ENCODE results near the gene BAD.
"Not testable (repeated sequence)": the region's sequence is repeated elsewhere in the genome, so short reads cannot be mapped to it uniquely, and the experiment has no call there.

The BAD gene

DNA sequence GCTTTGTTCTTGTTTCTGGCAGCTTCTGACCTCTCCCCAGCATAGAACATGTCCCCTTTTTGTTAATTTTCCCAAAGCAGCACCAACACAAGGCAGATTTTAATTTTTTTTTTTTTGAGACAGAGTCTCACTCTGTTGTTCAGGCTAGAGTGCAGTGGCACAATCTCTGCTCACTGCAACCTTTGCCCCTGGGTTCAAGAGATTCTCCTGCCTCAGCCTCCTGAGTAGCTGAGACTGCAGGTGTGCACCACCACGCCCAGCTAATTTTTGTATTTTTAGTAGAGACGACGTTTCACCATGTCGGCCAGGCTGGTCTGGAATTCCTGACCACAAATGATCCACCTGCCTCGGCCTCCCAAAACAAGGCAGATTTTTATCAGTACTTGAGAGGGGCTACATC, 23.3 kb upstream of the BAD start:
- H3K4me3 Mint-ChIP-seq: peak overlapping the region; percentile 61
- not testable (repeated sequence) for H3K27me3 Mint-ChIP-seq; ATAC-seq (replicated peaks; ENCODE audit: extremely low read depth, poor library complexity, severe bottlenecking); H3K27ac Mint-ChIP-seq (ENCODE audit: low read depth); H3K9me3 Mint-ChIP-seq; DNase-seq (ENCODE audit: low spot score in 2 of 2)
- peaks cover 20% of the 10 kb centered on the region for H3K4me1 Mint-ChIP-seq
- peaks cover 27% of the 10 kb centered on the region for H3K36me3 Mint-ChIP-seq (ENCODE audit: insufficient read depth)

DNA sequence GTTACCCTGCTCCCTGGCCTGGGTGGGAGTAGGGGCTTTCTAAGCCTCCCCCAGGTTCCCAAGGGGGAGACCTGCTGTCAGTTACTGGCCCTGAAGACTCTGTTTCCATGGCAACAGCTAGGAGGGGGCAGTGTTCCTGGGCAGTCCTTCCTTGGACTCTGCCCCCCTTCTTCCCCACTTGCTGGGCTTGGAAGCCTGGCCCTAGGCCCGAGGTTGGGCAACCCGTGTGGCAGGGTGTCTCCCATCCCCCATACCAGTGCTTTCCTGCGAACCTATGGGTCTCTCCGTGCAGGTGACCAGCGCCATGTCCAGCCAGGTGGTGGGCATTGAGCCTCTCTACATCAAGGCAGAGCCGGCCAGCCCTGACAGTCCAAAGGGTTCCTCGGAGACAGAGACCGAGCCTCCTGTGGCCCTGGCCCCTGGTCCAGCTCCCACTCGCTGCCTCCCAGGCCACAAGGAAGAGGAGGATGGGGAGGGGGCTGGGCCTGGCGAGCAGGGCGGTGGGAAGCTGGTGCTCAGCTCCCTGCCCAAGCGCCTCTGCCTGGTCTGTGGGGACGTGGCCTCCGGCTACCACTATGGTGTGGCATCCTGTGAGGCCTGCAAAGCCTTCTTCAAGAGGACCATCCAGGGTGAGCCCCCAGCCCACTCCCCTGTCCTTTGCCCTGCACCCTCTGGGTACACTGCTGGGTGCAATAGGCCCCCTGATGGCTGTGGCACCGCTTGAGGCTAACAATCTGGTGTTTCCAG, 22.6 kb upstream of the BAD start:
- Mint-ChIP-seq H3K9me3 (no peaks in the 10 kb centered on the region), H3K4me1 (peaks cover 15% of the 10 kb centered on the region), H3K27me3 (no peaks in the 10 kb centered on the region), H3K36me3 (ENCODE audit: insufficient read depth) (peaks cover 25% of the 10 kb centered on the region), H3K27ac (ENCODE audit: low read depth) (peak overlapping the region; percentile 75), H3K4me3 (peak overlapping the region; percentile 93)
- ATAC-seq (replicated peaks; ENCODE audit: extremely low read depth, poor library complexity, severe bottlenecking): no peak
- DNase-seq (ENCODE audit: low spot score in 2 of 2): no peak

DNA sequence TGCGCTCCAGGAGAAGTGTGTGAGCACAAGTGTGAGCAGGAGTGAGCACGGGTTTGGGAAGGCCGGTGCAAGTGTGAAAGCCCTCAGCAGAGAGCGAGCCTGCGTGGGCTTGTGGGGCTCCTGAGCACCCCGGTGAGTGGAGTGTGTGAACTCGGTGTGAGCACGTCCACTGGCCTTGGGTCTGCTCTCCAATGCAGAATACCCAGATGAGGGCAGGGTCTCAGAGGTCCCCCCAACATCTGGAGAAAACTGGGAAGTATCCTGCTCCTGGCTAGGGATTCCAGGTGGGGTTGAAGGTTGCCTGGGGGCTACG, 22.1 kb upstream of the BAD start:
- H3K4me1 Mint-ChIP-seq: peaks cover 15% of the 10 kb centered on the region
- DNase-seq (ENCODE audit: low spot score in 2 of 2) (no peak), ATAC-seq (replicated peaks; ENCODE audit: extremely low read depth, poor library complexity, severe bottlenecking) (no peak)
- H3K9me3 Mint-ChIP-seq: no peaks in the 10 kb centered on the region
- no peaks in the 10 kb centered on the region for H3K27me3 Mint-ChIP-seq
- peak overlapping the region; percentile 75 for H3K27ac Mint-ChIP-seq (ENCODE audit: low read depth)
- H3K4me3 Mint-ChIP-seq: peak overlapping the region; percentile 93
- H3K36me3 Mint-ChIP-seq (ENCODE audit: insufficient read depth): peaks cover 25% of the 10 kb centered on the region

DNA sequence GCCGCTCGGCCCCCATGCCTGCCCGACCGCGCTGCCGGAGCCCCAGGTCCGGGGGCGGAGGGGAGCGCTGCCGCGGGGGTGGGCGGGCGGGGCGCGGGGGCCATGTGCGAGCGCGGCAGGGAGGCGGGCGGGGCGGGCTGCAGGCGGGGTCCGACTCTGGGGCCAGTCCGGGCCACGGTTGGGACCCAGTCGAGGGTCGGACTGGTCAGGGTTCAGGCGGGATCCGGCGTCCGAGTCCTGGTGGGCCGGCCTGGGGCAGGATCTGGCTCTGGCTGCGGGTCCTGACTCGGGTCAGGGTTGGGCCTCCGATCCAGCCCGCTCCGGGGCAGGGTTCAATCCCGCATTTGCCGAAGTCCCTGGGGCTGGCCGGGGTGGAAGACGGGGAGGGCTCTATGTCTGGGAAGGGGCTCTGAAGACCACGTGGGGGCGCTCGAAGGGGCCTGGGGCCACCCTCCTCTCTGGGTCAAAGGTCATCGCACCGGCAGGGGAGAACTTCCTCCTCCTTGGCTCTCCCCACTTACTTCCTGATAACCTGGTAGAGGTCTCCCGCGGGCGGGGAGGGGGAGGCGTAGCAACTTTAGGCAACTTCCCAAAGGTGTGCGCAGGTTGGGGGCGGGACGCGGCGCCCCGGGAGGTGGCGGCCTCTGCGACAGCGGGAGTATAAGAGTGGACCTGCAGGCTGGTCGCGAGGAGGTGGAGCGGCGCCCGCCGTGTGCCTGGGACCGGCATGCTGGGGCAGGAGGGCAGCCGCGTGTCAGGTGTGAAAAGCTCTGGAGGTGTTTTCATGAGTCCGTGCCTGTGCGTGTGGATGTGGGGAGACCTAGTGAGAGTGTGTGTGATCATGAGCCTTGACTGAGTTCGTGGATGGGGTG, 21.5 kb upstream of the BAD start:
- peak; percentile 17 for ATAC-seq (replicated peaks; ENCODE audit: extremely low read depth, poor library complexity, severe bottlenecking)
- H3K9me3 Mint-ChIP-seq: no peaks in the 10 kb centered on the region
- peak in 1 of 2 donors; percentile 45 for DNase-seq (ENCODE audit: low spot score in 2 of 2)
- H3K27ac Mint-ChIP-seq (ENCODE audit: low read depth): peak overlapping the region; percentile 75
- peaks cover 27% of the 10 kb centered on the region for H3K36me3 Mint-ChIP-seq (ENCODE audit: insufficient read depth)
- peak overlapping the region; percentile 93 for H3K4me3 Mint-ChIP-seq
- peaks cover 15% of the 10 kb centered on the region for H3K4me1 Mint-ChIP-seq
- peaks cover 3% of the 10 kb centered on the region for H3K27me3 Mint-ChIP-seq

DNA sequence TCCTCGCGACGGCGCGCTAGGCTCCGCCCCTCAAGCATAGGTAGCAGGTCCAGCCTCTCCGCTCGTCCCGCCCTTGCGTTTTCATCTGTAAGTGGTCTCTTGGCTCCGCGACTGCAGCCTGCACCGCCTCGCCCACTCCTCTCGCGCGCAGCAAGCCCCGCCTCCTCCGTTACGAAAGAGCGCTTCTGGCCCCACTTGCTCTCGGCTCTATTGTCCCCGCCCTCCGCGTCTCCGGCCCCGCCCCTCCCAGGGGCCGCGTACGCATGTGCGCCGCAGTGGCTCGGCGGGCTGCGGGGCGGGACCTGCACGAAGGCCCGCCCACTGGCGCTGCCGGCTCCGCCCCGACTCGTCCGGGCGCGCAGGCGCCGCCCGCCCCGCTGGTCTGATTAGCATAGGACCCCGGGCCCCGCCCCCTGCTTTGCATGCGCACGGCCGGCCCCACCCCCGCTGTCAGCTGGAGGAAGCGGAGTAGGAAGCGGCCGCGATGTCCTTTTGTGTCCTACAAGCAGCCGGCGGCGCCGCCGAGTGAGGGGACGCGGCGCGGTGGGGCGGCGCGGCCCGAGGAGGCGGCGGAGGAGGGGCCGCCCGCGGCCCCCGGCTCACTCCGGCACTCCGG, 20.7 kb upstream of the BAD start, which contains the start of gene ESRRA:
TSS of gene ESRRA (plus strand) at position 450 of the 616 bp plus-strand sequence. CDS start 1,656 bp downstream, outside the sequence.
- ATAC-seq (replicated peaks; ENCODE audit: extremely low read depth, poor library complexity, severe bottlenecking): peak; percentile 67
- peak within 1 kb of the TSS; percentile 92 for H3K27ac Mint-ChIP-seq (ENCODE audit: low read depth)
- H3K9me3 Mint-ChIP-seq: no peaks in the 10 kb centered on the region
- H3K27me3 Mint-ChIP-seq: peaks cover 10% of the 10 kb centered on the region
- H3K36me3 Mint-ChIP-seq (ENCODE audit: insufficient read depth): peaks cover 23% of the 10 kb centered on the region
- H3K4me3 Mint-ChIP-seq: peak within 1 kb of the TSS; percentile 93
- H3K4me1 Mint-ChIP-seq: peaks cover 22% of the 10 kb centered on the region
- peak; percentile 98 to 99 for DNase-seq (ENCODE audit: low spot score in 2 of 2)

DNA sequence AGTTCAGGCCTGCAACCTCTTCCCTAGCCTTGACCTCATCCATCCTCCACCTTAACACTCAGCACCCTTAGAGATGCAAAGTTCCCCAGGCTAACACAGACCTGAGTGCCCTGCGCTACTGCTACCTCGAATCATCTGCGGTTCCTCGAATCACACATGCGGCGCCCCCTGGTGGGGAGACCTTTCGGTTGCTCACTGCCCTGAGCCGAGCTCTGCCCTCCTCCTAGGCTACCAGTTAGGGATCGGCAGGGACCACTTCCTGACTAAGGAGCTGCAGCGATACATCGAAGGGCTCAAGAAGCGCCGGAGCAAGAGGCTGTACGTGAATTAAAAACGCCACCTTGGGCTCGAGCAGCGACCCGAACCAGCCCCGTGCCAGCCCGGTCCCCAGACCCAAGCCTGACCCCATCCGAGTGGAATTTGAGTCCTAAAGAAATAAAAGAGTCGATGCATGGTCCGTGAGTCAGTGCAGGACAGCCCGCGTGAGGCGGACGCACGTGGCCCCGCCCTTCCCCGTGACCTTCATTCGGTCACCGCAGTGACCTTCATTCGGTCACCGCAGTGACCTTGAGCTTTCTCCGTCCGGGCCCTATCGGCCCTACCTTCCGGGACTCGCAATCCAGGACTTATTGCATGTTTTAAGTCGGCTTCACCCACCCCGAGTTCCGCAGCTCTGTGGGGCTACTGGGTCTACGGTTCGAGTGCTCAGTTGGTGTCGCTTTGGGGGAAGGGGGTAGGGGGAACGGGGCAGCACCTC, 20.0 kb upstream of the BAD start:
- Mint-ChIP-seq H3K27ac (ENCODE audit: low read depth) (peak overlapping the region; percentile 92), H3K9me3 (no peaks in the 10 kb centered on the region), H3K27me3 (peaks cover 17% of the 10 kb centered on the region), H3K4me1 (peaks cover 27% of the 10 kb centered on the region), H3K36me3 (ENCODE audit: insufficient read depth) (peaks cover 19% of the 10 kb centered on the region), H3K4me3 (peak overlapping the region; percentile 93)
- DNase-seq (ENCODE audit: low spot score in 2 of 2) (peak; percentile 90 to 97), ATAC-seq (replicated peaks; ENCODE audit: extremely low read depth, poor library complexity, severe bottlenecking) (peak; percentile 58)

DNA sequence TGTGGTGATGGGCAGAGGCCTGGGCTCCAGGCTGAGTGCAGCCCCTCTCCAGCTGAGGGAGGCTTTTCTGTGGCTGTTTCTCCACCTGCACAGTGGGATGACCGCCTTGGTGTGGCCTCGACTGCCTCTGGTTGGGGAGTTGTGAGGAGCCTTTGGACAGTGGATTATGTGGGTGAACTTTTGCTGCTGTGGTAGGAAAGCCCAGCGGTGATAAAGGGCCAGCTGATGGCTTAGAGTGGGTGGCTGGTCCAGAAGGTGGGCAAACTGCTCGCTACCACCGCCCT, 19.5 kb upstream of the BAD start:
- H3K4me3 Mint-ChIP-seq: peak overlapping the region; percentile 93

DNA sequence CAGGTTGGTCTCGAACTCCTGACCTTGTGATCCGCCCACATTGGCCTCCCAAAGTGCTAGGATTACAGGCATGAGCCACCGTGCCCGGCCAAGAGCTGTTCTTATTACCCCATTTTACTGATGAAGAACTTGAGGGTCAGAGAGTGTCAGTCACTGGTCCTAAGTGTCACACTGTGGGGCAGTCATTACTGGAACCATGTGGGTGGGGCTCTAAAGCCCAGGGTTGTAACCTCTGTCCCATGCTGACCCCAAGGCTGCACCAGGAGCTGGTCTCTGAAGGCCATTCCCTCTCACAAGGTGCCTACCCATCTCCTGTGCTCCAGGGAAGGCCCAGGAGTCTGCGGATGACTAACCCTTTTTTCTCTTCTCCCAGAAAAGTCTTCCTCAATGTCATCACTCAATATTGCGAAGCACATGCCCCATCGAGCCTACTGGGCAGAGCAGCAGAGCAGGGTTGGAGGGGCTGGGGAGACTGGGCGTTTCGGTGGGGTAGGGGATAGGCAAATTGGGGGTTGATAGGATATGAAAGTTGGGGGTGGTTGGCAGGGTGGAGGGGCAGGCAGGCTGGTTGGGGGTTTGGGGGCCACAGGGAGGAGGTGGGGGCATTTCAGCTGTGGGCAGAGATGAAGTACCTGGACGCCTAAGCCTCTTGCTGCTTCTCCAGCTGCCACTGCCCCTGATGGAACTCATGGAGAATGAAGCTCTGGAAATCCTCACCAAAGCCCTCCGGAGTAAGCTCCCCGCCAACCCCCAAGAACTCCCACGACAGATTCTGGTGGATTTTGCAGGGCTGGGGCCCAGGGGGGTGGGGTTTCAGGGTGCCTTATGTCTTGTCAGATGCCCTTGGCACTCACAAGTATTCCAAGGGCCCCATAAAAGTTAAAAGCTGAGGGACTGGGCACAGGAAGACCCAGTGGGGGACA, 18.9 kb upstream of the BAD start:
- Mint-ChIP-seq H3K27me3 (peaks cover 28% of the 10 kb centered on the region), H3K9me3 (no peaks in the 10 kb centered on the region), H3K4me3 (peak overlapping the region; percentile 93), H3K27ac (ENCODE audit: low read depth) (peak overlapping the region; percentile 92), H3K4me1 (peaks cover 28% of the 10 kb centered on the region), H3K36me3 (ENCODE audit: insufficient read depth) (peaks cover 15% of the 10 kb centered on the region)
- no peak for ATAC-seq (replicated peaks; ENCODE audit: extremely low read depth, poor library complexity, severe bottlenecking)
- no peak for DNase-seq (ENCODE audit: low spot score in 2 of 2)

More for the DNA sequence above, 19.5 kb upstream of the BAD start:
- ATAC-seq (replicated peaks; ENCODE audit: extremely low read depth, poor library complexity, severe bottlenecking) (no peak), DNase-seq (ENCODE audit: low spot score in 2 of 2) (no peak)
- H3K27ac Mint-ChIP-seq (ENCODE audit: low read depth): peak overlapping the region; percentile 92
- peaks cover 28% of the 10 kb centered on the region for H3K4me1 Mint-ChIP-seq
- peaks cover 17% of the 10 kb centered on the region for H3K36me3 Mint-ChIP-seq (ENCODE audit: insufficient read depth)
- H3K9me3 Mint-ChIP-seq: no peaks in the 10 kb centered on the region
- peaks cover 22% of the 10 kb centered on the region for H3K27me3 Mint-ChIP-seq

DNA sequence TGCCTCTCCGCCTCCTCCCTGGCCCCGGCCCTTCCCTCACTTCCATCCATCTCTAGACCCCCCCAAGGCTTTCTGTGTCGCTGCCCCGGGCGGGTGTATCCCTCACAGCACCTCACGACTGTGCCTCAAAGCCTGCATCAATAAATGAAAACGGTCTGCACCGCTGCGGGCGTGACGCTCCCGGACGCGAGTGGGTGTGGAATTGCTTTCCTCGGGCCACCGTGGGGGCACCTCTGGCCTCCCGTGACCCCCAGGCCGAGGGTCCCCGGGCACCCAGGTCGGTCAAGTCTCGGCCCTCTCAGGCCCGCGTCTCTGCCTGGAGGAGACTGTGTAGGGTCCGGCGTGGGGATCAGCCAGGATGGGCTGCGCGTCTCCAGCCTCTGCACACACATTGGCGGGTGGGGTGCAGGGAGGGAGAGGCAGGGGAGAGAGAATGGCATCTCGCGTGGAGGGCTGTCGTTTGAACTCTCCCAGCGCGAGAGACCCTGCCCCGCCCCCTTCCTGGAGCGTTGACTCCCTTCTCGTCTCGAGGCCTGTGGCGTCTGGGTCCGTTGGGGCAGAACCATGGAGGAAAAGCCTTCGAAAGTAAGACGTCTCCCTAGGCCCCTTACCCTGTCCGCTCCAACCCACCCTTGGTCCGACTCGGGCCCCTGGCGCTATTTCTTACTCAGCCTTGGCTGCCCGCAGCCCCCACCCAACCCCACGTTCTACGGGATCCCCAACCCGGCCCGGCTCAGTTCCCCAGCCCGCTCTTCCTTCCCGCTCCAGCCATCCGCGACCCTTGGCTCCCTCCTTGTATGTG, 15.6 kb upstream of the BAD start, which contains the start of gene CATSPERZ:
TSS of gene CATSPERZ (plus strand) at position 512 of the 802 bp plus-strand sequence. CDS start at position 565, 53 bp downstream.
- no peaks in the 10 kb centered on the region for H3K9me3 Mint-ChIP-seq
- peaks cover 61% of the 10 kb centered on the region for H3K27me3 Mint-ChIP-seq
- ATAC-seq (replicated peaks; ENCODE audit: extremely low read depth, poor library complexity, severe bottlenecking) (no peak), DNase-seq (ENCODE audit: low spot score in 2 of 2) (no peak)
- peak within 1 kb of the TSS; percentile 73 for H3K27ac Mint-ChIP-seq (ENCODE audit: low read depth)
- peaks cover 6% of the 10 kb centered on the region for H3K36me3 Mint-ChIP-seq (ENCODE audit: insufficient read depth)
- peak within 1 kb of the TSS; percentile 76 for H3K4me3 Mint-ChIP-seq
- peaks cover 19% of the 10 kb centered on the region for H3K4me1 Mint-ChIP-seq

DNA sequence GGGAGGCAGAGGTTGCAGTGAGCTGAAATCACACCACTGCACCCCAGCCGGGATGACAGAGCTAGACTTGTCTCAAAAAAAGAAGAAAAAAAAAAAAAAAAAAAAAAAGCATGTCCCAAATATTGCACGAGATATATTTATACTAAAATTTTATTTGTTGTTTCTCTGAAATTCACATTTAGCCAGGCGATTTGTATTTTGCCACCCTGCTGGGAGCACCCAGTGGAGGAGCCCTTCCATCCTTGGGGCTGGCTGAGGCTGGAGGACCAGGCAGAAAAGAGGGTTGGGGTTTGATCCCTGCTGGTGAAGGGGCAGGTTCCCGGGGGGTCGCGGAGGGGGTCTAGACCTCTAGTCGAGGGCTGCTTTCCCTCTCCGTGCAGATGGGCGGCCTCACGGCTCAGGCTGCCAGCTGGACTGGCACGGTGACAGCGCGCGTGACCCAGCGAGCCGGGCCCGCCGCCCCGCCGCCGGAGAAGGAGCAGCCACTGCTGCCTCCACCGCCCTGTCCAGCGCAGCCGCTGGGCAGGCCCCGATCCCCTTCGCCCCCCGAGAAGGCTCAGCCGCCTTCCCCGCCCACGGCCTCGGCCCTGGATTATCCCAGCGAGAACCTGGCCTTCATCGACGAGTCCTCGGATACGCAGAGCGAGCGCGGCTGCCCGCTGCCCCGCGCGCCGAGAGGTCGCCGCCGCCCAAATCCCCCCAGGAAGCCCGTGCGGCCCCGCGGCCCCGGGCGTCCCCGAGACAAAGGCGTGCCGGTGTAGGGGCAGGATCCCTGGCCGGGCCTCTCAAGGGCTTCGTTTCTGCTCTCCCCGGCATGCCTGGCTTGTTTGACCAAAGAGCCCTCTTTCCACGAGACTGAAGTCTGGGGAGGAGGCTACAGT, 14.7 kb upstream of the BAD start:
- Mint-ChIP-seq H3K4me1 (peaks cover 15% of the 10 kb centered on the region), H3K27me3 (peaks cover 70% of the 10 kb centered on the region), H3K4me3 (peak overlapping the region; percentile 76), H3K36me3 (ENCODE audit: insufficient read depth) (peaks cover 6% of the 10 kb centered on the region), H3K27ac (ENCODE audit: low read depth) (no peak overlapping the region), H3K9me3 (no peaks in the 10 kb centered on the region)
- no peak for DNase-seq (ENCODE audit: low spot score in 2 of 2)
- ATAC-seq (replicated peaks; ENCODE audit: extremely low read depth, poor library complexity, severe bottlenecking): no peak

Data from central memory CD8-positive, alpha-beta T cell (primary cell).